Measurements from ENCODE around the gene TJP3.

Gene TJP3

DNA sequence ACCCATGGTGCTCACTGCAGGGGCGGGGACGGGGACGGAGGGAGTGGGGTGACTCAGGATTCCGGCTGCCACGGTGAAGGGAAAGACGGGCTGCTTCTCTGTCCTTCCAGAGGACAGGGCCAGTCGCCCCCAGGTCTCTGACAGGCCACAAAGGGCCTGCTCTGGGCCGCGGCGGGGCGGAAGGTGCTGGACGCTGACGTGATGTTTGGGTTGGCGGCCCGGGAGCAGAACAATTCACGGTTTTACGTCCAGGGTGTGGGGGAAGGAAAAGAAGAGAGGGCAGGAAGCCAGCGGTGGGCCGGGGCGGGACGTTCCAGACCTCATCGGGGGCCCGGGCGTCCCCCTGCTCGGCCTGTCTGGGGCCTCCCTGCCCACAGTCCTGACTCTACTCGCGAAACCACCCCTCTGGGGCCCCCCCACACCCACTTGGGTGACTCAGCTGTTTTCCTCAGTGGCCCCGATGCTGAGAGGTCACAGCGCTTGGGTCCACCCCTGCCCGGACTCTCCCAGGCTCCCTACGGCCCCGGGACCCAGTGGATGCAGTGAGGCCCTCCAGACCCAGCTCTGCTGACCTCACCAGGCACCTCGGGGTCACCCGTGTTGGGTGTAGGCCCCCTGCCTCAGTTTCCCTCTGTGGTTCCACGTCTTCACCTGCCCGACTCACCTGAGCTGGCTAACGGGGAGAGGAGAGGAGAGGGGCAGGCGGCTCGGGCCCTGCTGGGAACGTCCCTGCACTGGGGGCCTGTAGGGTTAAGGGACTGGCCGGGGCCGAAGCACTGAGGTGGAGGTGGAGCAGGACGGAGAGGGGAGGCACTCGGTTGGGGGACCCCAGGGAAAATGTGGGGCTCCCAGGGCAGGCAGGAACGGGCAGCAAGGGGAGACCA, 37.1 kb upstream of the TJP3 start:
- DNase-seq = peak; percentile 36 to 55

GRCh38 chr19:3671680-3672574, 36.3 kb upstream of the TJP3 start:
- DNase-seq = no peak

- no peak for DNase-seq
Observed at GRCh38 chr19:3672575-3672948, 35.6 kb upstream of the TJP3 start.

DNA sequence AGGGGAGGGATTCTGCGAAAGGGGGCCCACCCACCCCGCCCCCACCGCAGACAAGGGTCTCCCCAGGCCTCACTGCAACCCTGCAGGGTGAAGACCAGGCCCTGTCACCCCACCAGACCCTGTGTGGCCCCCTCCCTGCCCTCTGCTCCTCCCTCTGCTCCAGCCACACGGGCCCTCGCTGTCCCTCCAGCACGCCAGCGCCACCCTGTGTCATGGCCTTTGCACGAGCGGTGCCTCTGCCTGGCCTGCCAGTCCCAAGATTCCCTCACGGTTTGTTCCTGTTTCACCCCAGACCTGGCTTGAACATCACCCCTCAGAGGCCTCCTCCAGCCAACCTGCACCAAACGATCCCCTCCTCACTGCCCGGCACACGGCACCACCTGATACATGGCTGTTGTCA, 35.2 kb upstream of the TJP3 start:
- no peak for DNase-seq

DNA sequence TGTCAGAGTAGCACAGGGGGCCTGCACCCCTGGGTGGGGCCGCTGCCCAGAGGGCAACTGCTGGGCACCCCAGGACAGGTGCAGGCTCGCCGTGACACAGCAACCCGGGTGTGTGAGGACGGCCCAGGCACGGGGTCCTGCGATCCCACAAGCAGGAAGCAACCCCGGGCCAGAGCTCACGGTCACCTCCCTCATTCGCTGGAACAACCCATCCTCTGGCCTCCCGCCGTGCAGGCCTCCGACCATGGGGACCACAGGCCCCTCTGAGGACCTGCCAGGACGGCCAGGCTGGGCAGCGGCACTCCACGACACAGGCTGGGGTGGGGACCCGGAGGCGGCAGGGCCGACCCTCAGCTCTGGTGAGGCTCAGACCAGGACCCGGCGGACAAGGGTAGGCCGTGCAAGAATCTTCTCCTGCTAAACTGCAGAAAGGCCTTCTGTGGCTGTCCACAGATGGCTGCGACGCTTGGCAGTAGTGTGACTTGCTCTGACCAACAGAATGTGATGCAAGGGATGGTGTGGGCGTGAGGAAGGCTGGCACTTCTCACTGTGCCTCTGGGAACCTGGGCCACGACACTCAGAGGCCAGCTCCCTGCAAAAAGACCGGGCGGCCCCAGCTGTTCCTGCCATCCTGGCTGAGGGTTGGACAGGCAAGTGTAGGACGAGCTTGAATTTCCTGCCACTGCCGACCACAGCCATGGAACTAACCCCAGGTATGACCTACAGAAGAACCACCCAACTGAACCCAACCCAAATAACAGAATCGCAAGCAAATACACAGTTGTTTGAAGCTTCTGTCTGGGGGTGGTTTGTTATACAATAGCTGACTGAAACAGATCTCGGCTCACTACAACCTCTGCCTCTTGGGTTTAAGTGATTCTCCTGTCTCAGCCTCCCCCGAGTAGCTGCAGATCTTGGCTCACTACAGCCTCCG, 34.4 kb upstream of the TJP3 start:
- DNase-seq = no peak

DNA sequence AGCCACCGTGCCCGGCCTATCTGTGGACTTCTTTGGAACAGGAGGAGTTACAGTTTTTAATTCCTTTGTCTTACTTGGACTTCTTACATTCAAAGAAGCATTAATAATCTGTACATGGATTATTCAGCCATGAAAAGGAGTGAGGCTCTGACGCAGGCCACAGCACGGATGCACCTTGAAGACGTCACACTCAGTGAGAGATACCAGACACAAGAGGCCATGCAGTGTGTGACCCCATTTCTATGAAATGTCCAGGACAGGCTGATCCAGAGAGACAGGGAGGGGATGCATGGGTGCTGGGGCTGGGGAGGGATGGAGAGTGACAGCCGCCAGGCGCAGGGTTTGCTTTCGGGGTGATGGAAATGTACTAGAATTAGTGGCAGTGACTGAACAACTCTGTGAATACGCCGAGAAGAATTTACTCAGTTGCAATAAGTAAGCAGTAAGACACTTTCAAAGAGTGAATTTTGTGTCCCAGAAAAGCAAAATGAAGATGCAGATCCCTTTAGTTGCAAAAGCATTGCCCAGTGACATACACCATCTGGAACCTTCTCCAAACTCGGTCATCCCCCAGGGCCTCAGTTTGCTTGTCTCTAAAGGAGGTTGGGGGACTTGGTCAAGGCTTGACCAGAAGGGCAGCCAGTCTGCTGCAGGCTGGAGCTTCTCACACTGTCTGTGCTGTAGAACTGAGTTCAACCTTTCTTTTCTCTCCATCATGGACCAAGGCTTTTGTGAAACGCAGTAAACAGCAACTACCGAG, 33.2 kb upstream of the TJP3 start:
- DNase-seq = no peak

- DNase-seq = no peak
Observed at GRCh38 chr19:3678188-3678587, 30.0 kb upstream of the TJP3 start.

DNA sequence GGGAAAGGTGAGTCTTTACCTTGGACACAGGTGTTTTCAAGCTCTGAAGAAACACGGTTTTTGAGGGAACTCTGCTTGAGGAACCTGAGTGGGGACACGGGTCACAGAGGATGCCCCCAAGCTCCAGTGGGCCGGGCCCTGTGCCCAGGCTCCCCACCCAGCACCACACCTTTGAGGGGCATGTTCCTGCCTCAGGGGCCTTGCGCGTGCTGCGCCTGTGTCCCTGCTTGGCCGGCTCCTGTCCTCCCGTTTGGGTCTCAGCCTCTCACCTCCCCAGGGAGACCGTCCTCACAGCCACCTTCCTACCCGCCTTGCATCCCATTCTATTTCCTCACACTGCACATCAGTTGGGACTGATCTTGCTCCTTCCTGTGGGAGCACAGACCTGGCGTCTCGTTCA, 29.0 kb upstream of the TJP3 start:
- DNase-seq = no peak

- no peak for DNase-seq
Observed at GRCh38 chr19:3679581-3679980, 28.6 kb upstream of the TJP3 start.

GRCh38 chr19:3680939-3681338, 27.2 kb upstream of the TJP3 start:
- no peak for DNase-seq

- no peak for DNase-seq
Observed at GRCh38 chr19:3682286-3682685, 25.9 kb upstream of the TJP3 start.

DNA sequence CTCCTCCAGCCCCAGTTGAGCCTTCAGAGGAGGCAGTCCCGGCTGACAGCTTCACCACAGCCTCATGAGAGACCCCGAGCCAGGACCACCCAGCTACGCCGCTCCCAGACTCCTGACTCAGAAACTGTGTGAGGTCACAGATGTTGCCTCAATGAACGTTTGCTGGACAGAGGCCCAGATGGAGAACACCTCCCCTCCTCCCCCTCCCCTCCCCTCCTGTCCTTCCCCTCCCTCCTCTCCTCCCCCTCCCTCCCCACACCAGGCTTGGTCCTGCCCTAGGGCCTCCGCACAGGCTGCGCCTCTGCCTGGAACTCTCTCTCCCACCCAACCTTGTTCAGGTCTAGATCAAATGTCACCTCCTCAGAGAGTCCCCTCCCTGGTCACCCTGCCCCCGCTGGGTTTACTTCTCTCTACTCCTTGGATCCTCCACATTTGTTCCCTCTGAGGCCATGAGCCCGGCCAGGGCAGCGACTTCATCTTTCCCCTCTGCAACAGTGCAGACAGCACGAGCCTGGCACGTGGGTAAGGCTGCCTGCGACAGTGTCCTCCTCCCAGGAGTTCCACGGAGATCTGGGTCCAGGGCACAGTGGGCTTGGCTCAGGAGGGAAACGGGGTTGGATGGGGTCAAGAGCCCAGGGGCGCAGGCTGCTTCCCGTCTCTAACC, 25.3 kb upstream of the TJP3 start:
- DNase-seq = no peak

- DNase-seq = no peak
Observed at GRCh38 chr19:3683405-3684053, 24.7 kb upstream of the TJP3 start.

GRCh38 chr19:3684054-3684816, 23.9 kb upstream of the TJP3 start:
- DNase-seq = no peak

- DNase-seq = no peak
Observed at GRCh38 chr19:3684817-3685410, 23.3 kb upstream of the TJP3 start.

GRCh38 chr19:3687393-3687773, 20.8 kb upstream of the TJP3 start:
- no peak for DNase-seq

DNA sequence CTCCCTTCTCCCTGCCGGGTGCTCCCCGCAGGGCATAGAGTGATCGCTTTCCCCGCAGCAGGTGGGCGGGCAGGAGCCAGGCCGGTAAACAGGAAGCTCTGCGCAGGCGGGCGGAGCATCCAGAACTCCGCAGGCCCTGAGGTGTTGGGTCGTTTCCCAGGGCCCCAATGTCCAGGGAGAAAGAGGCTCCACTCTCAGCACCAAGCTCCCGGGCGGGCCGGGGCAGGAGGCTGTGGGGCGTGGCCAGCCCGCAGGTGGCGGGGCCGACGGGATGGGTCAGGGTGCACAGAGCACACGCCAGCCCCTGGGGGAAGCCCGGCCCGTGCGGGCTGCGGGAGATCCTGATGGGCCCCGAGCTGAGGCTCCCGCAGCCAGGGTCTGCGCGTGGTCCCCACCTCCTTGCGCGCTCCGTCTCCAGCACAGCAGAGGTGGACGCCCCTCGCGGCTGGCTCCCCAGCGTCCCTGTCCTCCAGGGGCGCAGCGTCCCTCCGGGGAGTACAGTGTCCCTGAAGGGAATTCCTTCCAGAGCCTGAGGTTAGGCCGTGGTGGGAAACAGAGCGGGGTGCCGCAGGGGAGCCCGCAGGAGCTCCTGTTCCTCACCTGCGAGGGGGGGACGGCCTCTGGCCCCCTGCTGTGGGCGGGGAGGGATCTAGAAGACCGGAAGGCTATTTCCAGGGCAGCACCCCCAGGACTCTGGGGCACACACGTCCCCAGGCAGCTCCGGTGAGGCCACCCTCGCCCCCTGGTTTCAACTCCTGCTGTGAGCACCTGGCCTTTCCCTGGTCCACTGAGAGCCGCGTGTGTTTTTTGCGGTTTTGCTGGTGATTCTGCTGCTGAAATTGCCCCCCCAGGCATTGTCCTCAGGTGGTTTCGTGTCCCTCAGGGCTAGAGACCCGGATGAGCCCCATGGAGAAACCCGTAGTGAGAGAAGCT, 20.1 kb upstream of the TJP3 start:
- peak; percentile 20 to 28 for DNase-seq

DNA sequence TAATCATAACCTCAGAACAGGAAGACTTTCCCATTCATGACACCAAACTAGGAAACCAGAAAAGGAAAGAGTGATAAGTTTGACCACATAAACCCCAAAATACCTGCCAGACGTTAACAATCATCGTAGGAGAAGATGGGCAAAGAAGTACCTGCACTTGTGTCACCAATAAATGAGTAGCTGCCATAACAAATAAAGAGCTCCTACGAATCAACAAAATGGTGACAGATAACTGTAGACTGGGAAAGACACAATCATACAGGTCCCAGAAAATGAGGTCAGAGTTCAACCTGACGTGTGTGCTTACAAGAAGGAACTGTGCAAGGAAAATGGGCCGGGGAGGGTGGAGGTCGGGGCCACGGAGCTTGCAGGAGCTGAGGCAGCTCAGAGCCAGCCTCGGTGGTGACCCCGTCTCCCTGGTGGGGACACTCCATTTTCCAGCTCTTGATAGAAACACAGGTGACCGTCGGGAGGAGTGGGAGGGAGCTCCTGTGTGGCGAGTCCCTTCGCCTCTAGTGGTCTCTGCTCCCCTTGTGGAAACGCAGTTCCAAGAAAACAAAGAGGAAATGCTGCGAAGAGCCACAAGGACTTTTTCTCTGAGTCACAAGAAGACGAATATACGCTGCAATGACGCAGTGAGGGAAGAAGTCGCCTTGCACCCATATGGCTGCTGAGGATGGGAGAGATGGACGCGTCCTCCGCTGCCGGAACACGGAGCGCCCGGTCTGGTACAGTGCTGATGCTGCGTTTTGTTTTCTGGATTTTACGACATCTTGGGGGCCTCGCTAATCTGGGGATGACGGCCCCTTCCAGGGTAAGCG, 17.4 kb upstream of the TJP3 start:
- DNase-seq = no peak

Measured in CD4-positive, alpha-beta T cell treated with Interleukin-1 beta for 1 hour (primary cell).